ENCODE results near the gene SCARF2. TPM values are rescaled to one million over a fixed set of nuclear protein-coding genes. Genes with fewer than 3 reads are reported as not detected.
"Not testable (repeated sequence)": the region's sequence is repeated elsewhere in the genome, so short reads cannot be mapped to it uniquely, and the experiment has no call there.

The SCARF2 gene
- total and polyA plus RNA-seq, 2 of the 8 experiments (the other 6 are each of a cell fraction or from before 2014, with no cell fraction given): 4.2 to 9.8 TPM

GRCh38 chr22:20470525-20470924 lies 32.9 kb upstream of the SCARF2 start:
- H4K91ac ChIP-seq (replicated peaks; ENCODE audit: insufficient read length, low read length); H4K20me1 ChIP-seq (replicated peaks in 1 of 2; ENCODE audit: control insufficient read depth in 1 of 2, insufficient read depth in 2 of 2, low read length in 2 of 2); DNase-seq (ENCODE audit: low read depth in 1 of 2, low spot score in 2 of 2); H3K9me3 ChIP-seq (ENCODE audit: insufficient read depth in 2 of 2, low read depth in 1 of 2, low read length in 1 of 2); H3K79me2 ChIP-seq (ENCODE audit: control insufficient read depth in 1 of 2, insufficient read depth in 2 of 2, low read length in 2 of 2); H2AFZ ChIP-seq (ENCODE audit: low read length); H3K56ac ChIP-seq (replicated peaks; ENCODE audit: insufficient read length, low read depth, low read length); H3K14ac ChIP-seq (ENCODE audit: insufficient read length); H3K4ac ChIP-seq (replicated peaks; ENCODE audit: insufficient read length, low read depth, low read length); H2BK5ac ChIP-seq (ENCODE audit: low read depth, low read length); H3K79me1 ChIP-seq (ENCODE audit: low read depth, low read length); H2BK20ac ChIP-seq (ENCODE audit: low read length); FAIRE-seq; H3K23ac ChIP-seq (ENCODE audit: insufficient read length); H4K8ac ChIP-seq (ENCODE audit: extremely low read depth, insufficient read depth, low read length); H3K27me3 ChIP-seq (replicated peaks in 1 of 4; ENCODE audit: control insufficient read depth in 3 of 4, extremely low read depth in 1 of 4, insufficient read depth in 3 of 4, low read length in 3 of 4); H3K4me2 ChIP-seq (ENCODE audit: insufficient read depth in 1 of 2, low read depth in 2 of 2, low read length in 2 of 2); H2BK120ac ChIP-seq (replicated peaks; ENCODE audit: low read depth, low read length); H2BK12ac ChIP-seq (ENCODE audit: low read depth, low read length); H2AK5ac ChIP-seq (ENCODE audit: low read depth, low read length); H3K9ac ChIP-seq (replicated peaks in 1 of 4; ENCODE audit: extremely low read depth in 1 of 4, low read depth in 3 of 4, low read length in 3 of 4); H3K23me2 ChIP-seq (ENCODE audit: low read depth, low read length); H2BK15ac ChIP-seq (ENCODE audit: low read length); H3K4me3 ChIP-seq (ENCODE audit: extremely low read depth in 1 of 4, insufficient read depth in 2 of 4, low read depth in 3 of 4, low read length in 4 of 4); H3K27ac ChIP-seq (ENCODE audit: low read depth, low read length); H3K4me1 ChIP-seq (replicated peaks in 1 of 4; ENCODE audit: control insufficient read depth in 3 of 4, insufficient read depth in 4 of 4, low read length in 3 of 4); H3K18ac ChIP-seq (ENCODE audit: extremely low read depth, low read length); H3K36me3 ChIP-seq (ENCODE audit: control insufficient read depth in 2 of 4, insufficient read depth in 4 of 4, low read length in 3 of 4); H4K5ac ChIP-seq (ENCODE audit: insufficient read length, low read depth, low read length): not testable (repeated sequence)
- ChIA-PET POLR2A (ENCODE audit: partially characterized antibody) (interaction anchor here (0.7 kb wide), 1 partner anchor 10 kb away, joined by 3 read pairs; no protein-coding TSS in a partner anchor), CTCF (ENCODE audit: partially characterized antibody) (interaction anchor here (0.6 kb wide), 1 partner anchor 11 kb away, joined by 3 read pairs; no protein-coding TSS in a partner anchor)
- 100% methylated on average over 2 of the region's 2 CpGs; no CpG with 5 or more reads in 1 of the 2 experiments for WGBS, 2 experiments (ENCODE audit: extremely low coverage in 1 of 2, insufficient coverage in 1 of 2, insufficient read length in 1 of 2, insufficient replicate concordance in 2 of 2, low coverage in 1 of 2, low lambda C conversion rate in 2 of 2, missing lambda C conversion rate in 1 of 2)
